Smooth muscle cell (in vitro differentiated cells): ENCODE results near the gene VSTM2B. TPM values are rescaled to one million over a fixed set of nuclear protein-coding genes. Genes with fewer than 3 reads are reported as not detected.

Experiments
- DNase-seq: peaks from one replicate; lab custom pipeline; 2025; ENCODE audit not compliant: unreplicated experiment; lab: John Stamatoyannopoulos, UW
- H2AFZ ChIP-seq: fragments of 200-600 bp; sonication (generic); 2 replicates; pipeline ENCODE4 v1.6.0; 2016; ENCODE audit warnings: antibody characterized with exemption, low read depth, mild to moderate bottlenecking
- H3F3A ChIP-seq: fragments of 200-600 bp; sonication (generic); 2 replicates; pipeline ENCODE4 v1.6.0; 2017; ENCODE audit warnings: antibody characterized with exemption, low read depth
- H3K27ac ChIP-seq: fragments of 200-600 bp; sonication (generic); 2 replicates; pipeline ENCODE4 v1.5.1; 2016; ENCODE audit warnings: low read depth, mild to moderate bottlenecking
- H3K27me3 ChIP-seq: fragments of 200-600 bp; sonication (generic); 2 replicates; pipeline ENCODE4 v1.6.1; 2016; ENCODE audit warnings: low read depth, mild to moderate bottlenecking
- H3K36me3 ChIP-seq: fragments of 200-600 bp; sonication (generic); 2 replicates; pipeline ENCODE4 v1.5.1; 2016; ENCODE audit warnings: low read depth
- H3K4me1 ChIP-seq: fragments of 200-600 bp; sonication (generic); 2 replicates; pipeline ENCODE4 v1.5.1; 2016; ENCODE audit warnings: low read depth
- H3K4me2 ChIP-seq: fragments of 200-600 bp; sonication (generic); 2 replicates; pipeline ENCODE4 v1.6.0; 2016; ENCODE audit warnings: mild to moderate bottlenecking
- H3K4me3 ChIP-seq: fragments of 200-600 bp; sonication (generic); 2 replicates; pipeline ENCODE4 v1.5.1; 2016; ENCODE audit warnings: mild to moderate bottlenecking
- H3K79me2 ChIP-seq: fragments of 200-600 bp; sonication (generic); 2 replicates; pipeline ENCODE4 v1.6.0; 2016; ENCODE audit warnings: low read depth, mild to moderate bottlenecking
- H3K9ac ChIP-seq: fragments of 200-600 bp; sonication (generic); 2 replicates; pipeline ENCODE4 v1.6.0; 2016; ENCODE audit warnings: low read depth
- H3K9me3 ChIP-seq: fragments of 200-600 bp; sonication (generic); replicated peaks from 2 replicates; pipeline ENCODE4 v1.5.1; 2016; ENCODE audit warnings: low read depth
- H4K20me1 ChIP-seq: fragments of 200-600 bp; sonication (generic); 2 replicates; pipeline ENCODE4 v1.6.0; 2016; ENCODE audit warnings: low read depth
- CTCF ChIP-seq: fragments of 200-600 bp; sonication (generic); IDR thresholded peaks from 2 replicates; pipeline ENCODE4 v1.5.1; 2017; ENCODE audit warnings: borderline replicate concordance, mild to moderate bottlenecking, antibody characterized with exemption; ENCODE audit not compliant: insufficient read depth, poor library complexity, severe bottlenecking
- WGBS: methylation state at CpG from one replicate; pipeline ENCODE4 v1.1.7; 2016; ENCODE audit warnings: low lambda C conversion rate; 5-methylcytosine and 5-hydroxymethylcytosine counted together
- polyA plus RNA-seq: library from polyadenylated mRNA; unstranded; fragments of >200 nt; fragmentation: Nextera tagmentation; extraction: Ambion mirVana; gene quantifications from 2 replicates; pipeline ENCODE4 v1.2.1, GENCODE V29; 2016
- total RNA-seq: library from RNA; depleted of rRNA; stranded (reverse); fragments of >200 nt; gene quantifications from 2 replicates; pipeline ENCODE4 v1.2.3, GENCODE V29; 2014

VSTM2B gene
- total and polyA plus RNA-seq, 2 experiments from 2014 or later, result not detected

- H3K4me1 ChIP-seq, result no peaks in the 10 kb centered on the region
- TF ChIP-seq CTCF, result no peak
- WGBS, result 89% methylated on average over 11 of the region's 11 CpGs
- no peak for DNase-seq
- H3K4me2 ChIP-seq, result no peak overlapping the region
- H4K20me1 ChIP-seq, result no peaks in the 10 kb centered on the region
- H3K27me3 ChIP-seq, result peaks cover 33% of the 10 kb centered on the region
- no peaks in the 10 kb centered on the region for H3K36me3 ChIP-seq
- no peak overlapping the region for H3K9ac ChIP-seq
- no peaks in the 10 kb centered on the region for H3K9me3 ChIP-seq
- no peak overlapping the region for H2AFZ ChIP-seq
- no peak overlapping the region for H3K4me3 ChIP-seq
- no peaks in the 10 kb centered on the region for H3K79me2 ChIP-seq
- H3F3A ChIP-seq, result no peaks in the 10 kb centered on the region
- H3K27ac ChIP-seq, result no peak overlapping the region
Measured at GRCh38 chr19:29563486-29564101, 37.8 kb downstream of the VSTM2B start.

- Histone ChIP-seq H3K9ac (no peak overlapping the region), H4K20me1 (no peaks in the 10 kb centered on the region), H3K36me3 (no peaks in the 10 kb centered on the region), H3K4me2 (no peak overlapping the region), H3K27me3 (peaks cover 41% of the 10 kb centered on the region), H3K79me2 (no peaks in the 10 kb centered on the region), H3K27ac (no peak overlapping the region), H3F3A (no peaks in the 10 kb centered on the region), H2AFZ (no peak overlapping the region), H3K9me3 (no peaks in the 10 kb centered on the region), H3K4me3 (no peak overlapping the region), H3K4me1 (no peaks in the 10 kb centered on the region)
- no peak for DNase-seq
- TF ChIP-seq CTCF, result no peak
- WGBS, result 80% methylated on average over 11 of the region's 11 CpGs
Measured at GRCh38 chr19:29564574-29565005, 38.8 kb downstream of the VSTM2B start.

GRCh38 chr19:29565171-29565570 is 39.4 kb downstream of the VSTM2B start:
- H3K4me1 ChIP-seq, result no peaks in the 10 kb centered on the region
- H3K4me3 ChIP-seq, result no peak overlapping the region
- no peak for DNase-seq
- H3K79me2 ChIP-seq, result no peaks in the 10 kb centered on the region
- H4K20me1 ChIP-seq, result no peaks in the 10 kb centered on the region
- H3K9me3 ChIP-seq, result no peaks in the 10 kb centered on the region
- H3K9ac ChIP-seq, result no peak overlapping the region
- 89% methylated on average over 19 of the region's 19 CpGs for WGBS
- H3K36me3 ChIP-seq, result no peaks in the 10 kb centered on the region
- H3K4me2 ChIP-seq, result no peak overlapping the region
- H3F3A ChIP-seq, result no peaks in the 10 kb centered on the region
- H2AFZ ChIP-seq, result no peak overlapping the region
- TF ChIP-seq CTCF, result no peak
- no peak overlapping the region for H3K27ac ChIP-seq
- H3K27me3 ChIP-seq, result peaks cover 43% of the 10 kb centered on the region

GRCh38 chr19:29566496-29567054 is 40.8 kb downstream of the VSTM2B start:
- Histone ChIP-seq H3K9me3 (no peaks in the 10 kb centered on the region), H3K4me2 (no peak overlapping the region), H3F3A (no peaks in the 10 kb centered on the region), H3K4me3 (no peak overlapping the region), H3K27me3 (peaks cover 54% of the 10 kb centered on the region), H3K4me1 (no peaks in the 10 kb centered on the region), H3K36me3 (no peaks in the 10 kb centered on the region), H3K79me2 (no peaks in the 10 kb centered on the region), H3K27ac (no peak overlapping the region), H4K20me1 (no peaks in the 10 kb centered on the region), H2AFZ (no peak overlapping the region), H3K9ac (no peak overlapping the region)
- DNase-seq, result no peak
- no CpG with 5 or more reads among the region's 3 CpGs for WGBS
- TF ChIP-seq CTCF, result no peak
